GM13977 (cell line): ENCODE measurements around the gene TRIM2.

Experiments used
- DNase-seq: peaks from one replicate; pipeline ENCODE4 v3.0.0; 2012; ENCODE audit warnings: low spot score
- CTCF ChIP-seq: IDR thresholded peaks from 2 replicates; pipeline ENCODE4 v1.5.1; 2012; ENCODE audit warnings: mild to moderate bottlenecking, control low read depth; ENCODE audit not compliant: insufficient read depth; ENCODE audit errors: extremely low read depth, missing control alignments
- in situ Hi-C: fragments of 300-500 bp; cut with MboI; formaldehyde crosslinking; loops from one replicate; pipeline ENCODE4 v1.12.0; 2022; ENCODE audit warnings: low sequenced_read_pairs, low pct_unique_long_range_greater_than_20kb, mixed read lengths, inconsistent platforms; ENCODE audit not compliant: unreplicated experiment

Gene TRIM2

DNA sequence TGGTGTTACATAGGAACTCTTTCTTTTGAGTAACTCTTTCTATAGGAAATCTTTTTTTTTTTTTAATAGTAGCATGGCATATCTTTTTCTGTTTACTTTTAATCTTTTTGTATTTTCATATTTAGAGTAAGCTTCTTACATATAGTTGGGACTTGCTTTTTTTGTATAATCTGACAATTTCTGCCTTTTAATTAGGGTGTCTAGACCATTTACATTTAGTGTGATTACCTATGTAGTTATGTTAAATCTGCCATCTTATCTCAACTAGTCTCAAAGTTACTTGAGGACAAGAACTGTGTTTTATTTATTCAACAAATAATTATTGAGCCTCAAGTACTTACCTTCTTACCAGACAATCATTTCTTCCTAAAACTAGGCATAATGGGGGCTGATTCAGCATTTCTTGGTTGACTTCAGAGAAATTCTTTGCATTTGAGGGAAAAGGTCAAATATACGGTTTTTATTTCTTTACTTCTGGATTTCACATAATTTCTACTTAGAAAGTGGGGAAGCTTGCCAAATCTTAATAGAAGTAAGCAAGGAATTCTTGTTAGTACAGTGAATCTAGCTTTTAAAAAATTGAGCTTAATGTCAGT lies 168.8 kb downstream of the TRIM2 start:
- in situ Hi-C loops = no loop called here
- TF ChIP-seq CTCF = no peak
- no peak for DNase-seq

DNA sequence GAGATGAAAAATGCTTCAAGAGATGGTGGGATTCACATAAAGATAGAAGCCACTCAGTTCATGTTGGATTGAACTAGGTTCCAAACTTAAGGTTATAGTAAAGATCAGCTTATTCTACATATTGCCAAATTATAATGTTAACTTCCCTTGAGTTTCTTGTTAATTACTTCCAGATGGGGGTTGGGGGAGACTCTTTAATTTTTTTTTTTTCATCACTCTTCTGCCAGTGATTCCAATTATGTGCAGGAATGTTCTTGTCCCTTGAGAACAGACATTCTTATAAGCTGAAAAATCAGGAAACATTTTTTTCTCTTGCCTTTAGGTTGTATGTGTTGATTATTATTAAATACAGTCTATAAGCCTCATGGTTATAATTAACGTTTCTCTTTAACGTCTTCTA lies 170.2 kb downstream of the TRIM2 start:
- in situ Hi-C loops = no loop called here
- TF ChIP-seq CTCF = no peak
- no peak for DNase-seq

DNA sequence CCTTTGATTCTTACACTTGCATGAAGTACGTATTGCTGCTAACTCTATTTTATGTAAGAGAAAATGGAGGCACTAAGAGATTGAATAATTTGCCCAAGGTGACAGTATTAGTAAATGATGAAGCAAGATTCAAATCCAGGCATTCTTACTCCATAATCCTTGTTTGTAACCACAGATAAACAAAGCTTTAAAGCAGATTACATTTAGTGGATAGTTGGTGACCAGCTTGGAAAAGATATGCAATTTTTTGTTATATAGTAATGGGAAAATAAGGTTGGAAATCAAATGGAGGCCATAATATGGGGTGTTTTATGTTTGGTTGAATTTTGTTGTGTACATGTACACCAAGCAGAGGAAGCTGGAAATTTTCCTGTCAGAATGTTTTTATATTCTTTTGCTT lies 171.1 kb downstream of the TRIM2 start:
- DNase-seq = no peak
- TF ChIP-seq CTCF = no peak
- in situ Hi-C loops = no loop called here

- DNase-seq = no peak
- in situ Hi-C loops = no loop called here
- no peak for TF ChIP-seq CTCF
Measured at GRCh38 chr4:153383131-153383530, 178.9 kb downstream of the TRIM2 start.

DNA sequence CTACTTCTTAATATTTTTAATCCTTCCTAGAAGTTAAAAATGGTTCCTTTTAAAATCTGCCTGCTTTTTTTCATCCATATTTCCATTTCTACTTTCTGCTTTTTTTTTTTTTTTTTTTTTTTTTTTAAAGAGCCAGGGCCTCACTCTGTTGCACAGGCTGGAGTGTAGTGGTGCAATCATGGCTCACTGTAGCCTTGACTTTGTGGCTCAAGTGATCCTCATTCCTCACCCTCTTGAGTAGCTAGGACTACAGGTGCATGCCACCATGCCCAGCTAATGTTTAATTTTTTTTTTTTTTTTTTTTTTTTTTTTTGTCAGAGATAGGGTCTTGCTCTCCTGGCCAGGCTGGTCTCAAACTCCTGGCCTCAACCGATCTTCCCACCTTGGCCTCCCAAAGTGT lies 179.9 kb downstream of the TRIM2 start:
- in situ Hi-C loops = no loop called here
- DNase-seq = no peak
- TF ChIP-seq CTCF = no peak

DNA sequence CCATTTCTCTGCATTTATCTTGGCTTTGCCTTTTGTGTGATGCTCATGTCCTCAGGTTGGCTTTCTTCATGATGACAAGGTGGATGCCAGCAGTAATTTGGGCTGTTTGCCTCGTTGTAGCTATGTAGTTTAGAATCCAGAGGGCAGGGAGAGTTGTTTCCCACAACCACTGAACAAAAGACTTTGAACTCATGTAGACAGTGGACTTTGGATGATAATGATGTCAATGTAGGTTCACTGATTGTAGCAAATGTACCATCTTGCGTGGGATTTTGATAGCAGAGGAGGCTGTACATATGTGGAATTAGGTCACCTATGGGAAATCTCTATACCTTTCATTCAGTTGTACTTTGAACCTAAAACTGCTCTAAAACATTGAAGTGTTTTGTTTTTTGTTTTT lies 181.5 kb downstream of the TRIM2 start:
- no peak for TF ChIP-seq CTCF
- no peak for DNase-seq
- in situ Hi-C loops = no loop called here

DNA sequence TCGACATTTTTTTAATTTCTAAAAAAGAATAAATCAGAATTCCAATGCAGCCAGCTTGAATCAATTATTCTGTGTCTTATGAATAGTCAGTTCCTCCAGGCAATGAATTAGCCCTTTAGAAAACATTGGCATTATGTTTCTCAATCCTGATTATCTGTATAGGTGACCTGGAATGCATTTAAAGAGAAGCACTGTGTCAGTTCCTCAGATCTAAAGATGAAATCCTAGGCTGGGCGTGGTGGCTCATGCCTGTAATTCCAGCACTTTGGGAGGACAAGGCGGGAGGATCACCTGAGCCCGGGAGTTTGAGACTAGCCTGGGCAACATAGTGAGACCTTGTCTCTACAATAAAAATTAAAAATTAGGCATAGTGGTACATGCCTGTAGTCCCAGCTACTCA lies 183.7 kb downstream of the TRIM2 start:
- in situ Hi-C loops = no loop called here
- no peak for DNase-seq
- TF ChIP-seq CTCF = no peak
